Left forelimb (tissue), 1 donor: ENCODE data around the gene C5orf15.

Source experiments
- DNase-seq: peaks from one replicate; pipeline ENCODE4 v3.0.0-alpha.2; 2018; ENCODE audit warnings: low spot score

Gene C5orf15

GRCh38 chr5:133921069-133921468, 47.4 kb downstream of the C5orf15 start:
- DNase-seq, result no peak

GRCh38 chr5:133919148-133920136, 49.0 kb downstream of the C5orf15 start:
- DNase-seq, result no peak

GRCh38 chr5:133918731-133919130, 49.7 kb downstream of the C5orf15 start:
- no peak for DNase-seq

- DNase-seq, result no peak
These were observed 50.1 kb downstream of the C5orf15 start for GRCh38 chr5:133918316-133918715.

GRCh38 chr5:133917785-133918184, 50.6 kb downstream of the C5orf15 start:
- DNase-seq, result no peak

GRCh38 chr5:133916914-133917313, 51.5 kb downstream of the C5orf15 start:
- no peak for DNase-seq

GRCh38 chr5:133916479-133916878, 51.9 kb downstream of the C5orf15 start:
- no peak for DNase-seq

- no peak for DNase-seq
These were observed 54.0 kb downstream of the C5orf15 start for GRCh38 chr5:133914434-133914833.

- no peak for DNase-seq
These were observed 54.8 kb downstream of the C5orf15 start for GRCh38 chr5:133913413-133914155.

- no peak for DNase-seq
These were observed 55.5 kb downstream of the C5orf15 start for GRCh38 chr5:133912951-133913350.

- DNase-seq, result no peak
These were observed 57.9 kb downstream of the C5orf15 start for GRCh38 chr5:133910571-133910970.

- DNase-seq, result no peak
These were observed 58.8 kb downstream of the C5orf15 start for GRCh38 chr5:133909603-133910002.

- no peak for DNase-seq
These were observed 61.4 kb downstream of the C5orf15 start for GRCh38 chr5:133907075-133907474.

GRCh38 chr5:133906303-133906702, 62.1 kb downstream of the C5orf15 start:
- no peak for DNase-seq
